ENCODE results near the gene DSCAM. TPM values are rescaled to one million over a fixed set of nuclear protein-coding genes. Genes with fewer than 3 reads are reported as not detected.
"Not testable (repeated sequence)": the region's sequence is repeated elsewhere in the genome, so short reads cannot be mapped to it uniquely, and the experiment has no call there.

Gene DSCAM
- not detected for polyA plus RNA-seq (2012; ENCODE audit: missing spikeins)

GRCh38 chr21:40846587-40847411 lies at the start of gene DSCAM:
Gene DSCAM (minus strand): TSS chr21:40847158. CDS start chr21:40846661, 497 bp downstream.
- TF ChIP-seq TAF1 (IDR thresholded peaks at IDR 0.05; ENCODE audit: borderline replicate concordance, low read depth, low read length): no peak
- TF ChIP-seq POLR2A (IDR thresholded peaks at IDR 0.05; ENCODE audit: low read depth, low read length): no peak
- no peak for TF ChIP-seq POLR2AphosphoS5 (IDR thresholded peaks at IDR 0.05; ENCODE audit: low read depth, low read length)
- FAIRE-seq (no peak), DNase-seq (ENCODE audit: insufficient read length) (no peak)

- DNase-seq (ENCODE audit: insufficient read length): not testable (repeated sequence)
Observed at GRCh38 chr21:40895697-40896096, 48.7 kb upstream of the DSCAM start.

GRCh38 chr21:40886931-40887330 lies 40.0 kb upstream of the DSCAM start:
- DNase-seq (ENCODE audit: insufficient read length) (no peak), FAIRE-seq (no peak)
- TF ChIP-seq POLR2AphosphoS5 (IDR thresholded peaks at IDR 0.05; ENCODE audit: low read depth, low read length) (no peak), TAF1 (IDR thresholded peaks at IDR 0.05; ENCODE audit: borderline replicate concordance, low read depth, low read length) (no peak), POLR2A (IDR thresholded peaks at IDR 0.05; ENCODE audit: low read depth, low read length) (no peak)

More at GRCh38 chr21:40895697-40896096, 48.7 kb upstream of the DSCAM start:
- FAIRE-seq: not testable (repeated sequence)

GRCh38 chr21:40886006-40886405 lies 39.0 kb upstream of the DSCAM start:
- no peak for DNase-seq (ENCODE audit: insufficient read length)
- no peak for FAIRE-seq
- no peak for TF ChIP-seq TAF1 (IDR thresholded peaks at IDR 0.05; ENCODE audit: borderline replicate concordance, low read depth, low read length)
- no peak for TF ChIP-seq POLR2AphosphoS5 (IDR thresholded peaks at IDR 0.05; ENCODE audit: low read depth, low read length)
- no peak for TF ChIP-seq POLR2A (IDR thresholded peaks at IDR 0.05; ENCODE audit: low read depth, low read length)

- no peak for FAIRE-seq
- no peak for TF ChIP-seq POLR2A (IDR thresholded peaks at IDR 0.05; ENCODE audit: low read depth, low read length)
- TF ChIP-seq POLR2AphosphoS5 (IDR thresholded peaks at IDR 0.05; ENCODE audit: low read depth, low read length): no peak
- no peak for TF ChIP-seq TAF1 (IDR thresholded peaks at IDR 0.05; ENCODE audit: borderline replicate concordance, low read depth, low read length)
- DNase-seq (ENCODE audit: insufficient read length): no peak
Observed at GRCh38 chr21:40882192-40882915, 35.4 kb upstream of the DSCAM start.

- FAIRE-seq (no peak), DNase-seq (ENCODE audit: insufficient read length) (no peak)
- TF ChIP-seq POLR2AphosphoS5 (IDR thresholded peaks at IDR 0.05; ENCODE audit: low read depth, low read length): no peak
- TF ChIP-seq POLR2A (IDR thresholded peaks at IDR 0.05; ENCODE audit: low read depth, low read length): no peak
- TF ChIP-seq TAF1 (IDR thresholded peaks at IDR 0.05; ENCODE audit: borderline replicate concordance, low read depth, low read length): no peak
Observed at GRCh38 chr21:40881767-40882166, 34.8 kb upstream of the DSCAM start.

- no peak for DNase-seq (ENCODE audit: insufficient read length)
- TF ChIP-seq TAF1 (IDR thresholded peaks at IDR 0.05; ENCODE audit: borderline replicate concordance, low read depth, low read length): no peak
- no peak for TF ChIP-seq POLR2AphosphoS5 (IDR thresholded peaks at IDR 0.05; ENCODE audit: low read depth, low read length)
- no peak for TF ChIP-seq POLR2A (IDR thresholded peaks at IDR 0.05; ENCODE audit: low read depth, low read length)
- no peak for FAIRE-seq
Observed at GRCh38 chr21:40871099-40871498, 24.1 kb upstream of the DSCAM start.

- FAIRE-seq (no peak), DNase-seq (ENCODE audit: insufficient read length) (no peak)
- TF ChIP-seq POLR2AphosphoS5 (IDR thresholded peaks at IDR 0.05; ENCODE audit: low read depth, low read length): no peak
- no peak for TF ChIP-seq POLR2A (IDR thresholded peaks at IDR 0.05; ENCODE audit: low read depth, low read length)
- no peak for TF ChIP-seq TAF1 (IDR thresholded peaks at IDR 0.05; ENCODE audit: borderline replicate concordance, low read depth, low read length)
Observed at GRCh38 chr21:40863839-40864238, 16.9 kb upstream of the DSCAM start.

- FAIRE-seq: no peak
- no peak for DNase-seq (ENCODE audit: insufficient read length)
- TF ChIP-seq POLR2A (IDR thresholded peaks at IDR 0.05; ENCODE audit: low read depth, low read length) (no peak), POLR2AphosphoS5 (IDR thresholded peaks at IDR 0.05; ENCODE audit: low read depth, low read length) (no peak), TAF1 (IDR thresholded peaks at IDR 0.05; ENCODE audit: borderline replicate concordance, low read depth, low read length) (no peak)
Observed at GRCh38 chr21:40858517-40858916, 11.6 kb upstream of the DSCAM start.

- DNase-seq (ENCODE audit: insufficient read length): no peak
- no peak for TF ChIP-seq TAF1 (IDR thresholded peaks at IDR 0.05; ENCODE audit: borderline replicate concordance, low read depth, low read length)
- no peak for TF ChIP-seq POLR2A (IDR thresholded peaks at IDR 0.05; ENCODE audit: low read depth, low read length)
- TF ChIP-seq POLR2AphosphoS5 (IDR thresholded peaks at IDR 0.05; ENCODE audit: low read depth, low read length): no peak
- no peak for FAIRE-seq
Observed at GRCh38 chr21:40853956-40854688, 7.2 kb upstream of the DSCAM start.

GRCh38 chr21:40852563-40852962 lies 5.6 kb upstream of the DSCAM start:
- FAIRE-seq (no peak), DNase-seq (ENCODE audit: insufficient read length) (no peak)
- TF ChIP-seq POLR2A (IDR thresholded peaks at IDR 0.05; ENCODE audit: low read depth, low read length): no peak
- TF ChIP-seq POLR2AphosphoS5 (IDR thresholded peaks at IDR 0.05; ENCODE audit: low read depth, low read length): no peak
- TF ChIP-seq TAF1 (IDR thresholded peaks at IDR 0.05; ENCODE audit: borderline replicate concordance, low read depth, low read length): no peak
